Lung (tissue), 12 donors: ENCODE results near the gene THAP3. TPM values are rescaled to one million over a fixed set of nuclear protein-coding genes. Genes with fewer than 3 reads are reported as not detected.

ENCODE experiments used
- ATAC-seq: fragments of 200-7000 bp; cut with Tn5 transposase; one replicate; pipeline ENCODE4 v1.9.1; 2020; ENCODE audit warnings: moderate number of reproducible peaks; ENCODE audit not compliant: insufficient read depth, low FRiP score
- DNase-seq, 3 donors: peaks; one replicate each; pipeline ENCODE4 v3.0.0-alpha.2; 2013 to 2017
- H3K27ac ChIP-seq, 2 donors: one replicate each; pipeline ENCODE4 v1.5.1; 2013; ENCODE audit warnings: mild to moderate bottlenecking in 2 of 2, moderate library complexity in 2 of 2, control low read depth in 1 of 2, inconsistent platforms in 1 of 2, low read depth in 1 of 2, low read length in 1 of 2
- H3K27me3 ChIP-seq, 3 donors: one replicate each; pipeline ENCODE4 v1.5.1; 2013; ENCODE audit warnings: low read length in 2 of 3; ENCODE audit not compliant: control insufficient read depth in 3 of 3, insufficient read depth in 3 of 3
- H3K36me3 ChIP-seq, 4 donors: one replicate each; pipeline ENCODE4 v1.5.1; 2013; ENCODE audit warnings: low read length in 4 of 4, mild to moderate bottlenecking in 1 of 4, moderate library complexity in 1 of 4; ENCODE audit not compliant: control insufficient read depth in 4 of 4, insufficient read depth in 4 of 4
- H3K4me1 ChIP-seq, 5 donors: one replicate each; pipeline ENCODE4 v1.5.1; 2013; ENCODE audit warnings: low read length in 5 of 5, mild to moderate bottlenecking in 2 of 5, moderate library complexity in 1 of 5; ENCODE audit not compliant: control insufficient read depth in 5 of 5, insufficient read depth in 5 of 5
- H3K4me3 ChIP-seq: one replicate; pipeline ENCODE4 v1.5.1; 2013; ENCODE audit warnings: mild to moderate bottlenecking, control low read depth, moderate library complexity
- H3K9ac ChIP-seq, 2 donors: one replicate each; pipeline ENCODE4 v1.5.1; 2013; ENCODE audit warnings: low read length in 2 of 2, control low read depth in 1 of 2; ENCODE audit not compliant: insufficient read depth in 1 of 2
- H3K9me3 ChIP-seq, 4 donors: one replicate each; pipeline ENCODE4 v1.5.1; 2013; ENCODE audit warnings: low read length in 3 of 4, mild to moderate bottlenecking in 1 of 4, moderate library complexity in 1 of 4; ENCODE audit not compliant: control insufficient read depth in 4 of 4, insufficient read depth in 3 of 4
- WGBS, 2 donors: extraction: QIAGEN DNeasy Blood & Tissue Kit; methylation state at CpG; one replicate each; pipeline ENCODE4 v1.1.7; 2013; 5-methylcytosine and 5-hydroxymethylcytosine counted together
- polyA plus RNA-seq, 2 donors: library from polyadenylated mRNA; stranded (reverse); fragments of 200-250 nt; gene quantifications; one replicate each; pipeline ENCODE4 v1.2.1, GENCODE V29; 2013
- total RNA-seq, 2 donors: library from RNA; depleted of rRNA in 1 of 2; stranded (reverse); fragments of >200 nt in 1 of 2; gene quantifications; one replicate each; pipeline ENCODE4 v1.2.1, GENCODE V29; 2014 to 2021
- TF ChIP-seq, protein P1 (sequence below): IDR thresholded peaks from 2 replicates; pipeline ENCODE4 v1.5.1; 2012; ENCODE audit warnings: mild to moderate bottlenecking; ENCODE audit errors: control extremely low read depth, extremely low read depth
- donor health status: control.
- donor health status: control.
- donor health status: Bipolar disorder and iron deficiency.
- donor health status: healthy.
- donor health status: DM: yes; HTN: yes; CAD: no.

THAP3 gene
- total and polyA plus RNA-seq, 4 donors, result 12.6 to 26.5 (median 20.8) TPM

DNA sequence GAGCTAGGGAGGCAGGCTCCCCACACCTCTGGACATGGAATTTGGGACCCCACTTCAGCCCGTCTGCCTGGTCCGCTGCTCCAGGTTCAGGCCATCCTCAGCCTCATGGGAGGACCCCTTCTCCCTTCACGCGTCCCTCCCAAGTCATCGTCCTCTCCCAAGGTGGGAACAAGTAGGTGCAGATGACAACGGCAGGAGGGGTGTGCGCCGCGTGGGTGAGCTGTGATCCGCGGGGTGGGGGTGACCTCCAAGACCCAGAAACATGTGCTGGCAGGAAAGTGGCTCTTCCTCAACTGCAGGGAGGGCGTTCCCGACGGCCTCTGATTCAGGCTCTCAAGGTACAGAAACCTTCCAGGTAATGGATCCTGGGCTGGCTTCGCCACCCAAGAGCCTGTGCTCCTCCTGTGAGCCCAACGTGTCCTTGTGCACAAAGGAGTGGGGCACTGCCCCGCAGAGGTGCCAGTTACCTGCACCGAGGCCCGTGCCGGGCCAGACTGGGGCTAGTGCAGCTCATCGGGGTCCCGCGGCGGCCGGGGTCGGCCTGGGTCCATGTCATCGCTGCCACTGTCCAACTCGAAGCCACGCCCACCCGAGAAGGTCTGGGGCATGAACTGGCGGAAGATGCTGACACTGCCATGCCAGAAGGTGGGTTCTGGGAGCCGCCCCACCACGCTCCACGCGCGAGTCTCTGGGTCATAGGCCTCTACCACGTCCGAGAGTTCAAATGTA lies 31.6 kb upstream of the THAP3 start:
- TF ChIP-seq, protein P1, sequence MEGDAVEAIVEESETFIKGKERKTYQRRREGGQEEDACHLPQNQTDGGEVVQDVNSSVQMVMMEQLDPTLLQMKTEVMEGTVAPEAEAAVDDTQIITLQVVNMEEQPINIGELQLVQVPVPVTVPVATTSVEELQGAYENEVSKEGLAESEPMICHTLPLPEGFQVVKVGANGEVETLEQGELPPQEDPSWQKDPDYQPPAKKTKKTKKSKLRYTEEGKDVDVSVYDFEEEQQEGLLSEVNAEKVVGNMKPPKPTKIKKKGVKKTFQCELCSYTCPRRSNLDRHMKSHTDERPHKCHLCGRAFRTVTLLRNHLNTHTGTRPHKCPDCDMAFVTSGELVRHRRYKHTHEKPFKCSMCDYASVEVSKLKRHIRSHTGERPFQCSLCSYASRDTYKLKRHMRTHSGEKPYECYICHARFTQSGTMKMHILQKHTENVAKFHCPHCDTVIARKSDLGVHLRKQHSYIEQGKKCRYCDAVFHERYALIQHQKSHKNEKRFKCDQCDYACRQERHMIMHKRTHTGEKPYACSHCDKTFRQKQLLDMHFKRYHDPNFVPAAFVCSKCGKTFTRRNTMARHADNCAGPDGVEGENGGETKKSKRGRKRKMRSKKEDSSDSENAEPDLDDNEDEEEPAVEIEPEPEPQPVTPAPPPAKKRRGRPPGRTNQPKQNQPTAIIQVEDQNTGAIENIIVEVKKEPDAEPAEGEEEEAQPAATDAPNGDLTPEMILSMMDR, result no peak
- H3K9ac ChIP-seq, result no peak overlapping the region
- ATAC-seq (no peak), DNase-seq (no peak)
- H3K9me3 ChIP-seq, result no peaks in the 10 kb centered on the region
- no peak overlapping the region for H3K4me3 ChIP-seq
- 94 to 96% methylated on average over 38 of the region's 38 CpGs for WGBS, 2 donors
- peaks cover 0 to 2% (median 0%) of the 10 kb centered on the region in 5 donors for H3K4me1 ChIP-seq
- peaks cover 0 to 75% (median 37%) of the 10 kb centered on the region in 4 donors for H3K36me3 ChIP-seq
- H3K27me3 ChIP-seq, result no peaks in the 10 kb centered on the region
- no peak overlapping the region for H3K27ac ChIP-seq

DNA sequence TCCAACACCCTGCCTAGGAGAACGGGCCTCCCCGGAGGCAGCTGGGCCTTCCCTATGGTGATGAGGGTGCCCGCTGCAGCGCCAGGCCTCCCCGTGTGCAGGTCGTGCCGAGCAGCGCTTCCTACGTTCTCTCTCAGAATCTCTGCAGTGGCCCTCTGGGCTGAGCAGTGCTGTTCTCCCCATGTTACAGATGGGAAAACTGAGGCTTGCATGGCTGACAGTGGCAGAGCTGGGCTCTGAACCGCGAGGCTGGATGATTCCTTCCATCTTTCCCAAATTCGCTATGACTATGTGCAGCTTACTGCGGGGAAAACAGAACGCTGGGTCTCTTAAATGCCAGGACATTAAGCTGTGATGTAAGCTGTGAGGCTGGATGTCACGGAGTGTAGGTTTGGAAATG lies 30.9 kb upstream of the THAP3 start:
- H3K4me1 ChIP-seq, result peaks cover 0 to 2% (median 0%) of the 10 kb centered on the region in 5 donors
- no peaks in the 10 kb centered on the region for H3K9me3 ChIP-seq
- no peaks in the 10 kb centered on the region for H3K27me3 ChIP-seq
- H3K36me3 ChIP-seq, result peaks cover 0 to 71% (median 35%) of the 10 kb centered on the region in 4 donors
- no peak overlapping the region for H3K9ac ChIP-seq
- DNase-seq (no peak), ATAC-seq (no peak)
- H3K4me3 ChIP-seq, result no peak overlapping the region
- TF ChIP-seq, protein P1, result no peak
- 95 to 96% methylated on average over 15 of the region's 15 CpGs for WGBS, 2 donors
- H3K27ac ChIP-seq, result no peak overlapping the region

DNA sequence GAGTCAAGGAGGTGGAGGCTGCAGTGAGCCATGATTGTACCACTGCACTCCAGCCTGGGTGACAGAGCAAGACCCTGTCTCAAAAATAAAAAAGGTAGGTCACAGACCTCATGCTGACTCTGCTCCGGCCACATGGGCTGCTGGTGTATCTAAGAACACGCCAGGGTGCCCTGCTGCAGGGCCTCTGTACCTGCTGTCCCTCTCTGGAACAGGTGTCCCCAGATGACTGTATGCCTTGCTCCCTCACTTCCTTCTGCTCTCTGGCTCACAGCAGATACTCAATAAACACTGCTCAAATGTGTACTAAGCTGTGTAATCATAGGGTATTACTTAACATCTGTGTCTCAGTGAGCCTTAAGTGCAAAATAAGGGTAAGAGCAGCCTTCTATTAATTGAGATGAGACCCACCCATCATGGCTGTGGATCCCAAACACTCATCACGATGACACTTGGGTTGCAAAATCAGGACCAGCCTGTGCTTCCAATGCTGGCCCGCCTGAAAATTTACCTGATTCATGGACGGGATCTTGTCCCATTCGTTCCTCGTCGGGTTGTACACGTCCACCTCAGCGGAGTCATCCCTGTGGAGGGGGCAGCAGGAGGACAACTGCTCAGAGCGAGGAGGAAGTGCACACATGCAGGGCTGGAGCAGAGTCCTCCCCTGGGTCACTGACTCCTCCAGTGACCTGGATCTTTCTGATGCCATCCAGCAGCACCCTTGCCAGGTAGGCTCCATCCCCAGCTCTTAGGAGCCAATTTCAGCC lies 29.5 kb upstream of the THAP3 start:
- ATAC-seq (no peak), DNase-seq (no peak)
- Histone ChIP-seq H3K4me1 (peaks cover 0 to 11% (median 2%) of the 10 kb centered on the region in 5 donors), H3K27ac (no peak overlapping the region), H3K36me3 (peaks cover 0 to 65% (median 33%) of the 10 kb centered on the region in 4 donors), H3K9ac (no peak overlapping the region), H3K4me3 (no peak overlapping the region), H3K9me3 (no peaks in the 10 kb centered on the region), H3K27me3 (no peaks in the 10 kb centered on the region)
- TF ChIP-seq, protein P1, result no peak
- WGBS, 2 donors, result 85 to 93% methylated on average over 11 of the region's 11 CpGs
